Measurements from ENCODE around the gene DLX6. TPM values are rescaled to one million over a fixed set of nuclear protein-coding genes. Genes with fewer than 3 reads are reported as not detected.

Gene DLX6
- total RNA-seq, result not detected in 2 replicates

- H3K36me3 ChIP-seq (ENCODE audit: control insufficient read depth, insufficient read depth, low read length), result no peaks in the 10 kb centered on the region
- DNase-seq (ENCODE audit: low read depth), result no peak
- TF ChIP-seq CTCF (IDR thresholded peaks at IDR 0.05; ENCODE audit: insufficient read depth, low read length, poor library complexity, severe bottlenecking), result no peak
- peaks cover 89% of the 10 kb centered on the region for H3K27me3 ChIP-seq (ENCODE audit: control insufficient read depth, insufficient read depth, low read length)
- peak within 1 kb of the TSS; percentile 19 for H3K4me3 ChIP-seq (ENCODE audit: low read depth, low read length)
Observed at GRCh38 chr7:97005183-97006054, at the start of gene DLX6. Gene DLX6, plus strand, starts transcription at chr7:97005553. Its CDS starts 425 bp downstream, at chr7:97005978.

GRCh38 chr7:96959135-96959534 lies 46.2 kb upstream of the DLX6 start:
- TF ChIP-seq CTCF (IDR thresholded peaks at IDR 0.05; ENCODE audit: insufficient read depth, low read length, poor library complexity, severe bottlenecking), result no peak
- no peak for DNase-seq (ENCODE audit: low read depth)
- Histone ChIP-seq H3K4me3 (ENCODE audit: low read depth, low read length) (no peak overlapping the region), H3K36me3 (ENCODE audit: control insufficient read depth, insufficient read depth, low read length) (no peaks in the 10 kb centered on the region), H3K27me3 (ENCODE audit: control insufficient read depth, insufficient read depth, low read length) (no peaks in the 10 kb centered on the region)

GRCh38 chr7:96962221-96962885 lies 43.0 kb upstream of the DLX6 start:
- Histone ChIP-seq H3K27me3 (ENCODE audit: control insufficient read depth, insufficient read depth, low read length) (no peaks in the 10 kb centered on the region), H3K36me3 (ENCODE audit: control insufficient read depth, insufficient read depth, low read length) (no peaks in the 10 kb centered on the region), H3K4me3 (ENCODE audit: low read depth, low read length) (no peak overlapping the region)
- no peak for DNase-seq (ENCODE audit: low read depth)
- no peak for TF ChIP-seq CTCF (IDR thresholded peaks at IDR 0.05; ENCODE audit: insufficient read depth, low read length, poor library complexity, severe bottlenecking)

GRCh38 chr7:96968981-96969380 lies 36.4 kb upstream of the DLX6 start:
- H3K27me3 ChIP-seq (ENCODE audit: control insufficient read depth, insufficient read depth, low read length), result no peaks in the 10 kb centered on the region
- no peak overlapping the region for H3K4me3 ChIP-seq (ENCODE audit: low read depth, low read length)
- DNase-seq (ENCODE audit: low read depth), result no peak
- no peak for TF ChIP-seq CTCF (IDR thresholded peaks at IDR 0.05; ENCODE audit: insufficient read depth, low read length, poor library complexity, severe bottlenecking)
- no peaks in the 10 kb centered on the region for H3K36me3 ChIP-seq (ENCODE audit: control insufficient read depth, insufficient read depth, low read length)

- Histone ChIP-seq H3K4me3 (ENCODE audit: low read depth, low read length) (no peak overlapping the region), H3K36me3 (ENCODE audit: control insufficient read depth, insufficient read depth, low read length) (no peaks in the 10 kb centered on the region), H3K27me3 (ENCODE audit: control insufficient read depth, insufficient read depth, low read length) (no peaks in the 10 kb centered on the region)
- no peak for TF ChIP-seq CTCF (IDR thresholded peaks at IDR 0.05; ENCODE audit: insufficient read depth, low read length, poor library complexity, severe bottlenecking)
- DNase-seq (ENCODE audit: low read depth), result no peak
Observed at GRCh38 chr7:96970739-96971138, 34.6 kb upstream of the DLX6 start.
